HG03045 (cell line): ENCODE results near the gene DCAKD.

ENCODE experiments used
- ATAC-seq: cut with Tn5 transposase; IDR thresholded peaks from one replicate; pipeline ENCODE4 v1.9.1; 2021; ENCODE audit warnings: mild to moderate bottlenecking, moderate library complexity; ENCODE audit not compliant: unreplicated experiment

DCAKD gene

GRCh38 chr17:45005700-45006099, 45.7 kb downstream of the DCAKD start:
- no peak for ATAC-seq

- no peak for ATAC-seq
These were observed 47.0 kb downstream of the DCAKD start for GRCh38 chr17:45004388-45004787.

GRCh38 chr17:45003877-45004276, 47.6 kb downstream of the DCAKD start:
- ATAC-seq, result no peak

GRCh38 chr17:45001310-45001709, 50.1 kb downstream of the DCAKD start:
- ATAC-seq, result no peak

- no peak for ATAC-seq
These were observed 52.0 kb downstream of the DCAKD start for GRCh38 chr17:44999433-44999832.

- no peak for ATAC-seq
These were observed 52.8 kb downstream of the DCAKD start for GRCh38 chr17:44998646-44999045.

- ATAC-seq, result no peak
These were observed 53.5 kb downstream of the DCAKD start for GRCh38 chr17:44997733-44998520.

- ATAC-seq, result no peak
These were observed 55.1 kb downstream of the DCAKD start for GRCh38 chr17:44996304-44996703.

- ATAC-seq, result no peak
These were observed 55.9 kb downstream of the DCAKD start for GRCh38 chr17:44995436-44996001.

GRCh38 chr17:44992242-44992939, 59.0 kb downstream of the DCAKD start:
- no peak for ATAC-seq

GRCh38 chr17:44990994-44991393, 60.4 kb downstream of the DCAKD start:
- no peak for ATAC-seq

GRCh38 chr17:44989552-44990138, 61.8 kb downstream of the DCAKD start:
- ATAC-seq, result no peak

- ATAC-seq, result no peak
These were observed 63.1 kb downstream of the DCAKD start for GRCh38 chr17:44988044-44988942.

- ATAC-seq, result no peak
These were observed 67.9 kb downstream of the DCAKD start for GRCh38 chr17:44983563-44983962.

- ATAC-seq, result no peak
These were observed 69.2 kb downstream of the DCAKD start for GRCh38 chr17:44982113-44982702.

- ATAC-seq, result no peak
These were observed 70.0 kb downstream of the DCAKD start for GRCh38 chr17:44981221-44981968.

- no peak for ATAC-seq
These were observed 71.9 kb downstream of the DCAKD start for GRCh38 chr17:44979426-44979995.

- ATAC-seq, result no peak
These were observed 72.6 kb downstream of the DCAKD start for GRCh38 chr17:44978807-44979206.
